HG03025 (cell line): ENCODE results near the gene EPB41L3.

Experiments used
- ATAC-seq: cut with Tn5 transposase; IDR thresholded peaks from one replicate; pipeline ENCODE4 v1.9.1; 2021; ENCODE audit warnings: mild to moderate bottlenecking, moderate library complexity; ENCODE audit not compliant: unreplicated experiment, low FRiP score

EPB41L3 gene

GRCh38 chr18:5456577-5457461, 87.0 kb downstream of the EPB41L3 start:
- no peak for ATAC-seq

- ATAC-seq, result no peak
Observed at GRCh38 chr18:5455674-5456073, 88.1 kb downstream of the EPB41L3 start.

GRCh38 chr18:5452943-5453443, 90.8 kb downstream of the EPB41L3 start:
- no peak for ATAC-seq

GRCh38 chr18:5451871-5452270, 91.9 kb downstream of the EPB41L3 start:
- ATAC-seq, result no peak

- no peak for ATAC-seq
Observed at GRCh38 chr18:5451150-5451549, 92.6 kb downstream of the EPB41L3 start.

- no peak for ATAC-seq
Observed at GRCh38 chr18:5449858-5450509, 93.8 kb downstream of the EPB41L3 start.

GRCh38 chr18:5447442-5447841, 96.4 kb downstream of the EPB41L3 start:
- no peak for ATAC-seq

- no peak for ATAC-seq
Observed at GRCh38 chr18:5444847-5445246, 99.0 kb downstream of the EPB41L3 start.

GRCh38 chr18:5444269-5444668, 99.5 kb downstream of the EPB41L3 start:
- ATAC-seq, result no peak

GRCh38 chr18:5439986-5440696, 103.7 kb downstream of the EPB41L3 start:
- ATAC-seq, result no peak

GRCh38 chr18:5434425-5434824, 109.4 kb downstream of the EPB41L3 start:
- ATAC-seq, result no peak

- ATAC-seq, result no peak
Observed at GRCh38 chr18:5431836-5432575, 111.8 kb downstream of the EPB41L3 start.

GRCh38 chr18:5430131-5430530, 113.7 kb downstream of the EPB41L3 start:
- no peak for ATAC-seq

GRCh38 chr18:5429681-5430080, 114.1 kb downstream of the EPB41L3 start:
- no peak for ATAC-seq

- ATAC-seq, result no peak
Observed at GRCh38 chr18:5425721-5426120, 118.1 kb downstream of the EPB41L3 start.

GRCh38 chr18:5424903-5425664, 118.7 kb downstream of the EPB41L3 start:
- no peak for ATAC-seq

- no peak for ATAC-seq
Observed at GRCh38 chr18:5422626-5423025, 121.2 kb downstream of the EPB41L3 start.

GRCh38 chr18:5421981-5422380, 121.8 kb downstream of the EPB41L3 start:
- no peak for ATAC-seq

- ATAC-seq, result no peak
Observed at GRCh38 chr18:5420906-5421305, 122.9 kb downstream of the EPB41L3 start.

- no peak for ATAC-seq
Observed at GRCh38 chr18:5419601-5420000, 124.2 kb downstream of the EPB41L3 start.
